ES-I3 (cell line): ENCODE measurements around the gene SUSD1.

Experiments
- H3K36me3 ChIP-seq: 2 replicates; pipeline ENCODE4 v1.6.1; 2013; ENCODE audit warnings: mild to moderate bottlenecking, low read length, control low read depth, moderate library complexity; ENCODE audit not compliant: insufficient read depth
- H3K4me1 ChIP-seq: 2 replicates; pipeline ENCODE4 v1.6.1; 2013; ENCODE audit warnings: mild to moderate bottlenecking, control low read depth, low read length; ENCODE audit not compliant: insufficient read depth
- H3K9ac ChIP-seq: 2 replicates; pipeline ENCODE4 v1.6.1; 2013; ENCODE audit warnings: low read depth, mild to moderate bottlenecking, low read length, moderate library complexity
- H3K9me3 ChIP-seq: 2 replicates; pipeline ENCODE4 v1.6.1; 2013; ENCODE audit warnings: mild to moderate bottlenecking, low read length, moderate library complexity; ENCODE audit not compliant: control insufficient read depth, insufficient read depth

Gene SUSD1

GRCh38 chr9:112184946-112185345, 9.8 kb upstream of the SUSD1 start:
- no peaks in the 10 kb centered on the region; the same call in 1 of the 2 replicates for H3K9me3 ChIP-seq
- H3K9ac ChIP-seq: no peak overlapping the region
- peaks cover 14% of the 10 kb centered on the region for H3K4me1 ChIP-seq
- H3K36me3 ChIP-seq: no peaks in the 10 kb centered on the region

- Histone ChIP-seq H3K9me3 (no peaks in the 10 kb centered on the region; the same call in 1 of the 2 replicates), H3K36me3 (no peaks in the 10 kb centered on the region), H3K4me1 (peaks cover 14% of the 10 kb centered on the region), H3K9ac (no peak overlapping the region)
Observed at GRCh38 chr9:112184221-112184620, 9.1 kb upstream of the SUSD1 start.

GRCh38 chr9:112180387-112180881, 5.3 kb upstream of the SUSD1 start:
- Histone ChIP-seq H3K9me3 (no peaks in the 10 kb centered on the region; the same call in 1 of the 2 replicates), H3K9ac (no peak overlapping the region), H3K4me1 (peaks cover 11% of the 10 kb centered on the region), H3K36me3 (no peaks in the 10 kb centered on the region)

- Histone ChIP-seq H3K9ac (no peak overlapping the region), H3K4me1 (peaks cover 11% of the 10 kb centered on the region), H3K36me3 (no peaks in the 10 kb centered on the region), H3K9me3 (no peaks in the 10 kb centered on the region; the same call in 1 of the 2 replicates)
Observed at GRCh38 chr9:112179816-112180215, 4.7 kb upstream of the SUSD1 start.

- no peak overlapping the region for H3K9ac ChIP-seq
- H3K9me3 ChIP-seq: no peaks in the 10 kb centered on the region
- H3K36me3 ChIP-seq: no peaks in the 10 kb centered on the region
- peaks cover 11% of the 10 kb centered on the region for H3K4me1 ChIP-seq
Observed at GRCh38 chr9:112176524-112176923, 1.4 kb upstream of the SUSD1 start.

- peak overlapping the region; percentile 67 for H3K9ac ChIP-seq
- no peaks in the 10 kb centered on the region for H3K36me3 ChIP-seq
- H3K9me3 ChIP-seq: no peaks in the 10 kb centered on the region
- H3K4me1 ChIP-seq: peaks cover 7% of the 10 kb centered on the region
Observed at GRCh38 chr9:112175796-112176315, 759 bp upstream of the SUSD1 start.

GRCh38 chr9:112174222-112174964, 704 bp downstream of the SUSD1 start:
- peaks cover 6% of the 10 kb centered on the region; the same call in 1 of the 2 replicates for H3K4me1 ChIP-seq
- H3K9me3 ChIP-seq: no peaks in the 10 kb centered on the region
- peak overlapping the region; percentile 67 for H3K9ac ChIP-seq
- H3K36me3 ChIP-seq: no peaks in the 10 kb centered on the region

- peak overlapping the region; percentile 67; the same call in 1 of the 2 replicates for H3K9ac ChIP-seq
- peaks cover 6% of the 10 kb centered on the region; the same call in 1 of the 2 replicates for H3K4me1 ChIP-seq
- H3K36me3 ChIP-seq: no peaks in the 10 kb centered on the region
- H3K9me3 ChIP-seq: no peaks in the 10 kb centered on the region
Observed at GRCh38 chr9:112173489-112174221, 1.4 kb downstream of the SUSD1 start.

- Histone ChIP-seq H3K9ac (no peak overlapping the region), H3K36me3 (no peaks in the 10 kb centered on the region), H3K9me3 (no peaks in the 10 kb centered on the region), H3K4me1 (peaks cover 10% of the 10 kb centered on the region; the same call in 1 of the 2 replicates)
Observed at GRCh38 chr9:112170968-112171367, 4.1 kb downstream of the SUSD1 start.

GRCh38 chr9:112170235-112170634, 4.9 kb downstream of the SUSD1 start:
- H3K36me3 ChIP-seq: no peaks in the 10 kb centered on the region
- peaks cover 10% of the 10 kb centered on the region; the same call in 1 of the 2 replicates for H3K4me1 ChIP-seq
- H3K9me3 ChIP-seq: no peaks in the 10 kb centered on the region
- no peak overlapping the region for H3K9ac ChIP-seq

GRCh38 chr9:112169368-112169767, 5.7 kb downstream of the SUSD1 start:
- H3K36me3 ChIP-seq: no peaks in the 10 kb centered on the region
- peaks cover 10% of the 10 kb centered on the region; the same call in 1 of the 2 replicates for H3K4me1 ChIP-seq
- H3K9me3 ChIP-seq: no peaks in the 10 kb centered on the region
- H3K9ac ChIP-seq: no peak overlapping the region

- no peaks in the 10 kb centered on the region for H3K36me3 ChIP-seq
- peaks cover 10% of the 10 kb centered on the region; the same call in 1 of the 2 replicates for H3K4me1 ChIP-seq
- H3K9ac ChIP-seq: no peak overlapping the region
- H3K9me3 ChIP-seq: no peaks in the 10 kb centered on the region
Observed at GRCh38 chr9:112168197-112168596, 6.9 kb downstream of the SUSD1 start.

GRCh38 chr9:112166176-112167140, 8.6 kb downstream of the SUSD1 start:
- Histone ChIP-seq H3K9me3 (no peaks in the 10 kb centered on the region), H3K36me3 (no peaks in the 10 kb centered on the region), H3K9ac (no peak overlapping the region), H3K4me1 (peaks cover 10% of the 10 kb centered on the region; the same call in 1 of the 2 replicates)
